ENCODE results near the gene IFNE. TPM values are rescaled to one million over a fixed set of nuclear protein-coding genes. Genes with fewer than 3 reads are reported as not detected.

The IFNE gene
- total and polyA plus RNA-seq, 9 of the 15 experiments (the other 6 are each of a cell fraction or from before 2014, with no cell fraction given): not detected

- CTCF ChIA-PET (ENCODE audit: low intra/inter-chr PET ratio): no interaction called here
- no peak for DNase-seq (ENCODE audit: extremely low read depth in 1 of 4, low spot score in 3 of 4)
- TF ChIP-seq POLR2H (tag; IDR thresholded peaks at IDR 0.05; ENCODE audit: low read depth) (no peak), HMGXB4 (CRISPR knock-in tag; IDR thresholded peaks at IDR 0.05) (no peak), ZNF232 (CRISPR knock-in tag; IDR thresholded peaks at IDR 0.05) (no peak), PCBP1 (IDR thresholded peaks at IDR 0.05; ENCODE audit: low read depth, low read length, poor library complexity, severe bottlenecking) (no peak), THRAP3 (IDR thresholded peaks at IDR 0.05; ENCODE audit: borderline replicate concordance) (no peak), TFAM (CRISPR knock-in tag; conservative IDR thresholded peaks at IDR 0.05) (no peak), CC2D1A (IDR thresholded peaks at IDR 0.05) (no peak), MAFK (IDR thresholded peaks at IDR 0.05; ENCODE audit: low read length) (no peak), PML (IDR thresholded peaks at IDR 0.05; ENCODE audit: low read length) (no peak), RCOR1 (IDR thresholded peaks at IDR 0.05; ENCODE audit: borderline replicate concordance in 1 of 2, low read depth in 2 of 2, low read length in 2 of 2) (no peak)
- TF ChIP-seq, protein P1, sequence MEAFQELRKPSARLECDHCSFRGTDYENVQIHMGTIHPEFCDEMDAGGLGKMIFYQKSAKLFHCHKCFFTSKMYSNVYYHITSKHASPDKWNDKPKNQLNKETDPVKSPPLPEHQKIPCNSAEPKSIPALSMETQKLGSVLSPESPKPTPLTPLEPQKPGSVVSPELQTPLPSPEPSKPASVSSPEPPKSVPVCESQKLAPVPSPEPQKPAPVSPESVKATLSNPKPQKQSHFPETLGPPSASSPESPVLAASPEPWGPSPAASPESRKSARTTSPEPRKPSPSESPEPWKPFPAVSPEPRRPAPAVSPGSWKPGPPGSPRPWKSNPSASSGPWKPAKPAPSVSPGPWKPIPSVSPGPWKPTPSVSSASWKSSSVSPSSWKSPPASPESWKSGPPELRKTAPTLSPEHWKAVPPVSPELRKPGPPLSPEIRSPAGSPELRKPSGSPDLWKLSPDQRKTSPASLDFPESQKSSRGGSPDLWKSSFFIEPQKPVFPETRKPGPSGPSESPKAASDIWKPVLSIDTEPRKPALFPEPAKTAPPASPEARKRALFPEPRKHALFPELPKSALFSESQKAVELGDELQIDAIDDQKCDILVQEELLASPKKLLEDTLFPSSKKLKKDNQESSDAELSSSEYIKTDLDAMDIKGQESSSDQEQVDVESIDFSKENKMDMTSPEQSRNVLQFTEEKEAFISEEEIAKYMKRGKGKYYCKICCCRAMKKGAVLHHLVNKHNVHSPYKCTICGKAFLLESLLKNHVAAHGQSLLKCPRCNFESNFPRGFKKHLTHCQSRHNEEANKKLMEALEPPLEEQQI (IDR thresholded peaks at IDR 0.05): no peak
- BruUV-seq (replicated peaks): no TSS peak
- no CpG with 5 or more reads among the region's 1 CpG for WGBS (ENCODE audit: insufficient coverage, low coverage, missing lambda C conversion rate)
- no peaks in the 10 kb centered on the region for H3K27me3 ChIP-seq (ENCODE audit: control insufficient read depth in 2 of 2, insufficient read depth in 2 of 2, low read length in 2 of 2)
- H3K27ac ChIP-seq (ENCODE audit: extremely low read depth, low read depth, low read length): no peak overlapping the region
- ATAC-seq: no peak
- POLR2A ChIA-PET: no interaction called here
- H3K79me2 ChIP-seq (ENCODE audit: control insufficient read depth, insufficient read depth, low read length): no peaks in the 10 kb centered on the region
- H3K4me3 ChIP-seq: no peak overlapping the region
- H3K9me3 ChIP-seq (replicated peaks; ENCODE audit: control insufficient read depth, insufficient read depth, low read depth, low read length): no peaks in the 10 kb centered on the region
- H3K9ac ChIP-seq (ENCODE audit: insufficient read depth in 1 of 2, low read depth in 2 of 2, low read length in 2 of 2): no peak overlapping the region
- intact Hi-C loops (cut with micrococcal nuclease): no loop called here
- no peak for FAIRE-seq
- no peak overlapping the region for H3K4me2 ChIP-seq (ENCODE audit: insufficient read depth, low read length)
- no peaks in the 10 kb centered on the region for H3K4me1 ChIP-seq (replicated peaks in 1 of 2; ENCODE audit: control insufficient read depth in 2 of 2, insufficient read depth in 2 of 2, low read length in 2 of 2)
- no peaks in the 10 kb centered on the region for H4K20me1 ChIP-seq (replicated peaks; ENCODE audit: control insufficient read depth, insufficient read depth, low read length)
- no peaks in the 10 kb centered on the region for H3K9me1 ChIP-seq (ENCODE audit: control insufficient read depth, insufficient read depth, low read length)
- H2AFZ ChIP-seq (ENCODE audit: low read depth, low read length): no peak overlapping the region
- H3K36me3 ChIP-seq (ENCODE audit: control insufficient read depth, insufficient read depth, low read length): no peaks in the 10 kb centered on the region
- in situ Hi-C loops (cut with MboI): no loop called here
Measured at GRCh38 chr9:21502586-21502985, 20.5 kb upstream of the IFNE start.

Data from K562 (cell line).